CD4-positive, alpha-beta T cell (primary cell): ENCODE data around the gene UBE3B. TPM values are rescaled to one million over a fixed set of nuclear protein-coding genes. Genes with fewer than 3 reads are reported as not detected.

Experiments used
- ATAC-seq: fragments of 200-7000 bp; cut with Tn5 transposase; one replicate; pipeline ENCODE4 v1.10.0; 2022; ENCODE audit warnings: mild to moderate bottlenecking; ENCODE audit not compliant: poor library complexity
- CTCF ChIA-PET: fragments of 350-600 bp; sonication (Branson Sonifier 250); formaldehyde crosslinking; loops from one replicate; lab custom pipeline; 2021; ENCODE audit warnings: antibody characterized with exemption, inconsistent platforms; lab: Charles Lee
- POLR2A ChIA-PET: fragments of 350-600 bp; sonication (Branson Sonifier 250); formaldehyde crosslinking; loops from one replicate; lab custom pipeline; 2021; ENCODE audit warnings: antibody characterized with exemption, inconsistent platforms; lab: Charles Lee
- DNase-seq, 14 experiments: peaks; one replicate each; pipeline ENCODE4 v3.0.0-alpha.2; 2013 to 2020; ENCODE audit warnings: mixed read lengths in 2 of 14
- H3K27ac ChIP-seq, 2 donors: one replicate each; pipeline versions ENCODE4 v1.5.1 to v1.7.0; 2013; ENCODE audit warnings: low read length in 2 of 2, low read depth in 1 of 2, mild to moderate bottlenecking in 1 of 2
- H3K27me3 ChIP-seq, 2 experiments: 1 replicate in 1 of 2; 2 replicates in 1 of 2; pipeline versions ENCODE4 v1.6.1 to v1.7.0; 2013; ENCODE audit warnings: low read length in 2 of 2, control low read depth in 1 of 2, mild to moderate bottlenecking in 1 of 2, moderate library complexity in 1 of 2; ENCODE audit not compliant: insufficient read depth in 2 of 2, control insufficient read depth in 1 of 2
- H3K36me3 ChIP-seq: one replicate; pipeline ENCODE4 v1.6.1; 2013; ENCODE audit warnings: low read length, control low read depth; ENCODE audit not compliant: insufficient read depth
- H3K4me1 ChIP-seq: one replicate; pipeline ENCODE4 v1.6.1; 2013; ENCODE audit warnings: low read length, control low read depth; ENCODE audit not compliant: insufficient read depth
- H3K4me3 ChIP-seq: one replicate; pipeline ENCODE4 v1.5.1; 2013; ENCODE audit warnings: mild to moderate bottlenecking, low read length, moderate library complexity
- H3K9me3 ChIP-seq, 2 experiments: 1 replicate in 1 of 2; 2 replicates in 1 of 2; pipeline versions ENCODE4 v1.6.1 to v1.7.0; 2013; ENCODE audit warnings: low read length in 2 of 2, mild to moderate bottlenecking in 2 of 2, control low read depth in 1 of 2, moderate library complexity in 1 of 2; ENCODE audit not compliant: control insufficient read depth in 1 of 2, insufficient read depth in 1 of 2
- H3K27ac Mint-ChIP-seq: one replicate; pipeline ENCODE4 v1.8.0; 2020; ENCODE audit warnings: mixed read lengths
- H3K27me3 Mint-ChIP-seq: one replicate; pipeline ENCODE4 v1.8.0; 2021; ENCODE audit warnings: mixed read lengths
- H3K36me3 Mint-ChIP-seq: one replicate; pipeline ENCODE4 v1.8.0; 2021; ENCODE audit warnings: low read depth, mixed read lengths
- H3K4me1 Mint-ChIP-seq: one replicate; pipeline ENCODE4 v1.8.0; 2021; ENCODE audit warnings: low read depth, mixed read lengths
- H3K4me3 Mint-ChIP-seq: one replicate; pipeline ENCODE4 v1.8.0; 2020; ENCODE audit warnings: mild to moderate bottlenecking, mixed read lengths
- H3K9me3 Mint-ChIP-seq: one replicate; pipeline ENCODE4 v1.8.0; 2020; ENCODE audit warnings: mixed read lengths
- CTCF ChIP-seq: fragments of 200-600 bp; IDR thresholded peaks from one replicate; pipeline ENCODE4 v1.8.0; 2022; ENCODE audit warnings: antibody characterized with exemption, mild to moderate bottlenecking
- intact Hi-C, 2 experiments: fragments of 100-400 bp; cut with DNase I in 1 of 2; cut with micrococcal nuclease in 1 of 2; formaldehyde crosslinking; loops; one replicate each; pipeline versions ENCODE4 v1.15.1 to v1.9.0; 2023 to 2025; cut with DNase I, micrococcal nuclease
- total RNA-seq, 174 experiments: library from RNA in 2 of 174; stranded (reverse) in 2 of 174; gene quantifications; one replicate each; pipeline ENCODE4 v1.2.3 and lab custom pipeline; 2021 to 2026

Gene UBE3B
- total RNA-seq, 2 experiments from 2014 or later: 17.2 to 19.9 TPM

GRCh38 chr12:109540526-109541412 is 63.3 kb downstream of the UBE3B start:
- Mint-ChIP-seq H3K4me1 (peaks cover 8% of the 10 kb centered on the region), H3K27ac (no peak overlapping the region), H3K4me3 (no peak overlapping the region), H3K27me3 (no peaks in the 10 kb centered on the region), H3K36me3 (peaks cover 11% of the 10 kb centered on the region), H3K9me3 (no peaks in the 10 kb centered on the region)
- Histone ChIP-seq H3K27me3 (no peaks in the 10 kb centered on the region), H3K9me3 (no peaks in the 10 kb centered on the region), H3K27ac (no peak overlapping the region), H3K36me3 (peaks cover 2% of the 10 kb centered on the region), H3K4me3 (no peak overlapping the region), H3K4me1 (peaks cover 14% of the 10 kb centered on the region)
- intact Hi-C loops: no loop called here
- ATAC-seq (no peak), DNase-seq (no peak)
- CTCF ChIA-PET: interaction anchor here (0.6 kb wide), 1 partner anchor 344 kb away, joined by 3 read pairs; no protein-coding TSS in a partner anchor
- TF ChIP-seq CTCF: no peak
- POLR2A ChIA-PET: no interaction called here

GRCh38 chr12:109541413-109541726 is 63.9 kb downstream of the UBE3B start:
- ATAC-seq (no peak), DNase-seq (no peak)
- Histone ChIP-seq H3K9me3 (no peaks in the 10 kb centered on the region), H3K4me1 (peaks cover 15% of the 10 kb centered on the region), H3K27ac (no peak overlapping the region), H3K36me3 (peaks cover 2% of the 10 kb centered on the region), H3K27me3 (no peaks in the 10 kb centered on the region), H3K4me3 (no peak overlapping the region)
- H3K27me3 Mint-ChIP-seq: no peaks in the 10 kb centered on the region
- CTCF ChIA-PET: interaction anchor here (0.7 kb wide), 1 partner anchor 129 kb away, joined by 3 read pairs; no protein-coding TSS in a partner anchor
- H3K9me3 Mint-ChIP-seq: no peaks in the 10 kb centered on the region
- H3K4me3 Mint-ChIP-seq: no peak overlapping the region
- intact Hi-C loops: no loop called here
- POLR2A ChIA-PET: no interaction called here
- peaks cover 8% of the 10 kb centered on the region for H3K4me1 Mint-ChIP-seq
- peaks cover 6% of the 10 kb centered on the region for H3K36me3 Mint-ChIP-seq
- no peak overlapping the region for H3K27ac Mint-ChIP-seq
- no peak for TF ChIP-seq CTCF

GRCh38 chr12:109542014-109542413 is 64.6 kb downstream of the UBE3B start:
- ChIA-PET POLR2A (no interaction called here), CTCF (interaction anchor here (0.7 kb wide), 1 partner anchor 128 kb away, joined by 3 read pairs; no protein-coding TSS in a partner anchor)
- Mint-ChIP-seq H3K9me3 (no peaks in the 10 kb centered on the region), H3K4me1 (peaks cover 8% of the 10 kb centered on the region), H3K27ac (no peak overlapping the region), H3K27me3 (peaks cover 5% of the 10 kb centered on the region), H3K36me3 (no peaks in the 10 kb centered on the region), H3K4me3 (no peak overlapping the region)
- no peaks in the 10 kb centered on the region for H3K9me3 ChIP-seq
- intact Hi-C loops: no loop called here
- H3K27me3 ChIP-seq: no peaks in the 10 kb centered on the region
- H3K4me3 ChIP-seq: no peak overlapping the region
- DNase-seq (no peak), ATAC-seq (no peak)
- peaks cover 15% of the 10 kb centered on the region for H3K4me1 ChIP-seq
- TF ChIP-seq CTCF: no peak
- no peak overlapping the region for H3K27ac ChIP-seq
- H3K36me3 ChIP-seq: peaks cover 2% of the 10 kb centered on the region
